Measurements from ENCODE around the gene ALDH8A1.

GRCh38 chr6:134909701-134910592 is 40.0 kb downstream of the ALDH8A1 start:
- no peak for TF ChIP-seq POLR2A (IDR thresholded peaks at IDR 0.05)
- no peak for TF ChIP-seq POLR2AphosphoS5 (IDR thresholded peaks at IDR 0.05)
- no peak for TF ChIP-seq EP300 (IDR thresholded peaks at IDR 0.05)
